ENCODE results near the gene EMC10. TPM values are rescaled to one million over a fixed set of nuclear protein-coding genes. Genes with fewer than 3 reads are reported as not detected.
"Not testable (repeated sequence)": the region's sequence is repeated elsewhere in the genome, so short reads cannot be mapped to it uniquely, and the experiment has no call there.

Gene EMC10
- polyA plus RNA-seq, 3 donors from 2014 or later = 6.9 to 13.3 (median 9.5) TPM

GRCh38 chr19:50437862-50438449 is 38.4 kb upstream of the EMC10 start:
- Mint-ChIP-seq H3K4me1 (no peaks in the 10 kb centered on the region), H3K27me3 (ENCODE audit: low read depth in 3 of 3) (peaks cover 4 to 12% (median 7%) of the 10 kb centered on the region in 3 donors), H3K36me3 (no peaks in the 10 kb centered on the region), H3K27ac (no peak overlapping the region), H3K9me3 (no peaks in the 10 kb centered on the region), H3K4me3 (no peak overlapping the region)
- DNase-seq = no peak

DNA sequence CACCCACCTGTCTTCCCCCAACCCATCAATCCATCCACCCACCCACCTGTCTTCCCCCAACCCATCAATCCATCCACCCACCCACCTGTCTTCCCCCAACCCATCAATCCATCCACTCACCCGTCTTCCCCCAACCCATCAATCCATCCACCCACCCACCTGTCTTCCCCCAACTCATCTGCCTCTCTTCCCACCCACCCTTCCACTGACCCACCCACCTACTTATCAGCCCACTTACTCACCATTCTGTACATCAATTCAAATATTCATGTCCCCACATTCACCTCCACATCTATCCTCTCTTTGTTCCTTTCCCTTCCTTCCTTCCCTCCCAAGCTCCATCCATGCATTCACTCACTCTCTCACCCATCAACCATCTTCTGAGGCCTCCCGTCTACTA is 37.2 kb upstream of the EMC10 start:
- not testable (repeated sequence) for H3K4me3 Mint-ChIP-seq, H3K4me1 Mint-ChIP-seq, DNase-seq, H3K9me3 Mint-ChIP-seq, H3K36me3 Mint-ChIP-seq, H3K27ac Mint-ChIP-seq
- H3K27me3 Mint-ChIP-seq (ENCODE audit: low read depth in 3 of 3) = peaks cover 4 to 10% (median 6%) of the 10 kb centered on the region in 3 donors

DNA sequence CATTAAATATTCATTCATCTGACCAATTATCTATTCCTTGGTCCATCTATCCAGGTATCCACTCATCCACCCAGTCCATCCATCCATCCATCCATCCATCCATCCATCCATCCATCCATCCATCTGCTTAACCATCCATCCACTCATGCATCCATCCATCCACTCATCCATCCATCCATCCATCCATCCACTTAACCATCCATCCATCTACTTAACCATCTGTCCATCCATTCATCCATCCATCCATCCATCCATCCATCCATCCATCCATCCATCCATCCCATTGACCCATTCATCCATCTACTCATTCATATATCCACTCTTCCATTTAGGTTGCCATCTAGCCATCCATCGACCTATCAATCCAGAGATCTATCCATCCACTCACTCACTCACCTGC is 32.2 kb upstream of the EMC10 start:
- DNase-seq = no peak
- no peaks in the 10 kb centered on the region for H3K9me3 Mint-ChIP-seq
- H3K4me1 Mint-ChIP-seq = no peaks in the 10 kb centered on the region
- H3K36me3 Mint-ChIP-seq = no peaks in the 10 kb centered on the region
- peaks cover 5 to 12% (median 7%) of the 10 kb centered on the region in 3 donors for H3K27me3 Mint-ChIP-seq (ENCODE audit: low read depth in 3 of 3)
- no peak overlapping the region for H3K27ac Mint-ChIP-seq
- H3K4me3 Mint-ChIP-seq = no peak overlapping the region

DNA sequence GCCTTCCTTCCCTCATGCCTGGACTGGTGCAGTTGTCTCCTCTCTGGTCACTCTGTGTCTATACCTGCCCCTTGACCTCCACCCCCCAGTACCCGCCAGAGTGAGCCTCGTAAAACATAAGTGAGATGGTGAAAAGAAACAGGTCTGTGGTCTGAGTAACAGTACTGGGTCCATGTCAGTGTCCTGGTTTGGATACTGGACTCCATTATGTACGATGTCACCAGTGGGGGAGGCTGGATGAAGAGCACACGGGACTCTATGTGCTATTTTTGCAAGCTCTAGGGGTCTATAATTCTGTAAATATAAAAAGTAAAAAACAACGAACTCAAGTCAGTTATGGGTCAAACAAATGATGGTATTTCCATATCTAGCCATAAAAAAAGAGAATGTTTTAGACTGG is 29.3 kb upstream of the EMC10 start:
- H3K27me3 Mint-ChIP-seq (ENCODE audit: low read depth in 3 of 3) = peaks cover 5 to 12% (median 5%) of the 10 kb centered on the region in 3 donors
- no peaks in the 10 kb centered on the region for H3K4me1 Mint-ChIP-seq
- no peak overlapping the region for H3K4me3 Mint-ChIP-seq
- no peak for DNase-seq
- H3K36me3 Mint-ChIP-seq = no peaks in the 10 kb centered on the region
- no peak overlapping the region for H3K27ac Mint-ChIP-seq
- no peaks in the 10 kb centered on the region for H3K9me3 Mint-ChIP-seq

DNA sequence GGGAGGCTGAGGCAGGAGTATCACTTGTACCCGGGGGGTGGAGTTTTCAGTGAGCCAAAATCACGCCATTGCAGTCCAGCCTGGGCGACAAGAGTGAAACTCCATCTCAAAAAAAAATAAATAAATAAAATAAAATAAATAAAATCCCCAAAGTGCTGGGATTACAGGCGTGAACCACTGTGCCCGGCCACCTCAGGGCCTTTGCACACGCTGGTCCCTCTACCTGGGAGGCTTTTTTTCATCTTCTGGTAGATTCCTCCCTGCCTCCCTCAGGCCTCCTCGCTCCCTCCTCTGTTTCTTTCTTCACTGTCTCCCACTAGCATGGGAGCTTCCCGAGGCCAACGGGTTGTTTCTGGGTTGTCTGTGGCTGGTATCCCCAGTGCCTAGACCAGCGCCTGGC is 28.6 kb upstream of the EMC10 start:
- Mint-ChIP-seq H3K27me3 (ENCODE audit: low read depth in 3 of 3) (peaks cover 5 to 15% (median 5%) of the 10 kb centered on the region in 3 donors), H3K4me3 (no peak overlapping the region), H3K4me1 (no peaks in the 10 kb centered on the region), H3K36me3 (no peaks in the 10 kb centered on the region), H3K27ac (no peak overlapping the region), H3K9me3 (no peaks in the 10 kb centered on the region)
- DNase-seq = no peak

DNA sequence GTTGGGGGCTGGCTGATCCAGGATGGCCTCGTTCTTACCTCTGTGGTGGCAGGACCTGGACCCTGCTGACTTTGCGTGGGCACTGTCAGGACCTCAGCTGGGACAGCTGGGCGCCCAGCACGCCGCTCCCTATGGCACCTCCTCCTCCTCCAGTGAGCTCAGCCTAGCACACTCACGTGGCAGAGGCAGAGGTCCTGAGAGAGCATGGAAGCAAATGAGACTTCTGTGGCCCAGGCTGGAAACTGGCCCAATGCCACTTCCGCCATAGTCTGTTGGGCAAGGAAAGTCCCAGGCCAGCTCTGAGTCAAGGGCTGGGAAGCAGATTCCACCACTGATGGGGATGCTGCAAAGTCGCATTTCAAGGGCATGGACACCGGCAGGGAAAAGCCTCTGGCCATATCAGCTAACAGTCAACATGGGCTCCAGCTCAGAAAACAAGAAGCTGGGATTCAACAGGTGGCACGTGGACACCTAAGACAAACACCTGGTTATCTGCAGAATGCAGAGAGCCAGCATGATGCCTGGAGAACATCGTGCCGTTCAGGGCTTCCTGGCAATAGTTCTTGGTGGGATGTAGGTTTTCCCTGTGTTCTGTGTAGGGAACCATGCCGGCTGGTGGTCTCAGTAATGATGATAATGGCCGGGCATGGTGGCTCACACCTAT is 26.9 kb upstream of the EMC10 start:
- no peaks in the 10 kb centered on the region for H3K4me1 Mint-ChIP-seq
- H3K36me3 Mint-ChIP-seq = no peaks in the 10 kb centered on the region
- DNase-seq = no peak
- peaks cover 5 to 15% (median 5%) of the 10 kb centered on the region in 3 donors for H3K27me3 Mint-ChIP-seq (ENCODE audit: low read depth in 3 of 3)
- no peaks in the 10 kb centered on the region for H3K9me3 Mint-ChIP-seq
- H3K27ac Mint-ChIP-seq = no peak overlapping the region
- no peak overlapping the region for H3K4me3 Mint-ChIP-seq

DNA sequence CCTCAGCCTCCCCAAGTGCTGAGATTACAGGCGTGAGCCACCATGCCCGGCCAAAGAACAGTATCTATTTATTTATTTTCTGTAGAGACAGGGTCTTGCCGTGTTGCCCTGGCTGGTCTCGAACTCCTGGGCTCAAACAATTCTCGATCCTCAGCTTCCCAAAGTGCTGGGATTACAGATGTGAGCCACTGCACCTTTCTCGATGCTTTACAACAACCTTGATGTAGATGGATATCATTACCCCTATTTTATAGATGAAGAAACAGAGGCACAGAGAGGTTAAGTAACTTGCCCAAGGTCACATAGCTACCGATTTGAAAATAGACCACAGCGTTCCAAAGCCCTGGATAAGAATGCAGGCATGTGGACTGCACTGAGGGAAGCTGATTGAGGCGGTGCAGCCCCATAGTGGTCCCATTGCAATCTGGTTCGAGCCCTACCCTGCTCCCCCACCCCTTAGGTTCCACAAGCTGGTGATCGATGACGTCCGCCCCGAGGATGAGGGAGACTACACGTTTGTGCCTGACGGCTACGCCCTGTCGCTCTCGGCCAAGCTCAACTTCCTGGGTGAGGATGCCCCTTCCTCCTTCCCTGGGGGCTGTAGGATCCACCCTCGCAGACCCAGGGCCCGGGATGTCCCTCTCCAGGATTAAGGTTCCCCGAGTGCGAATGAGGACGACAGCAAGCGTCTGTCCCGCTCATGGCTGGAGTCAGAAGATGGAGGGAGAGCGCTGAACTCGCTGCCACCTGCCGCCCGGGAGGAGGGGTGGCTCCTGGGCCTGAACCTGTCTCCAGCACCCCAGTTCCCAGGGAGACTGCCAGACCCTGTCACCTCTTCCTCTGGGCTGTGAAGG is 25.7 kb upstream of the EMC10 start:
- H3K9me3 Mint-ChIP-seq = no peaks in the 10 kb centered on the region
- no peak overlapping the region for H3K27ac Mint-ChIP-seq
- H3K4me1 Mint-ChIP-seq = no peaks in the 10 kb centered on the region
- no peaks in the 10 kb centered on the region for H3K36me3 Mint-ChIP-seq
- no peak overlapping the region for H3K4me3 Mint-ChIP-seq
- peaks cover 5 to 13% (median 7%) of the 10 kb centered on the region in 3 donors for H3K27me3 Mint-ChIP-seq (ENCODE audit: low read depth in 3 of 3)
- DNase-seq = no peak

DNA sequence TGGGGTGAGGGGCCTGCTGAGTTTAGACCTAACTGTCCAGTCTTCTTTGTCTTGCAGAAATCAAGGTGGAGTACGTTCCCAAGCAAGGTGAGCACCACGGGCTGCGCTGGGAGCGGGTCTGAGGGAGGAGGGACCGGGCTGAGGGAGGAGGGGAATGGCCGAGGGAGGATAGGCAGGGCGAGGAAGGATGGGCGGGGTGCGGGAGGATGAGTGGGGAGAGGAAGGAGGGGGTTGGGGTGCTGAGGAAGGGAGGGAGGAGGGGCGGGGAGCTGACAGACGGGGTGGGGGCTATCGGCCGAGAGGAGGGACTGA is 25.1 kb upstream of the EMC10 start:
- Mint-ChIP-seq H3K4me1 (no peaks in the 10 kb centered on the region), H3K9me3 (no peaks in the 10 kb centered on the region), H3K4me3 (no peak overlapping the region), H3K36me3 (no peaks in the 10 kb centered on the region), H3K27ac (no peak overlapping the region), H3K27me3 (ENCODE audit: low read depth in 3 of 3) (peaks cover 5 to 13% (median 9%) of the 10 kb centered on the region in 3 donors)
- no peak for DNase-seq

- Mint-ChIP-seq H3K4me1 (no peaks in the 10 kb centered on the region), H3K27me3 (ENCODE audit: low read depth in 3 of 3) (peaks cover 4 to 13% (median 8%) of the 10 kb centered on the region in 3 donors), H3K27ac (no peak overlapping the region), H3K36me3 (no peaks in the 10 kb centered on the region), H3K9me3 (no peaks in the 10 kb centered on the region), H3K4me3 (no peak overlapping the region)
- no peak for DNase-seq
These were observed 23.1 kb upstream of the EMC10 start for GRCh38 chr19:50453243-50453642.

GRCh38 chr19:50455992-50456391 is 20.3 kb upstream of the EMC10 start:
- Mint-ChIP-seq H3K27ac (no peak overlapping the region), H3K9me3 (no peaks in the 10 kb centered on the region), H3K27me3 (ENCODE audit: low read depth in 3 of 3) (peaks cover 0 to 11% (median 9%) of the 10 kb centered on the region in 3 donors), H3K4me1 (no peaks in the 10 kb centered on the region), H3K4me3 (no peak overlapping the region), H3K36me3 (no peaks in the 10 kb centered on the region)
- no peak for DNase-seq

- DNase-seq = no peak
- Mint-ChIP-seq H3K4me3 (no peak overlapping the region), H3K36me3 (no peaks in the 10 kb centered on the region), H3K9me3 (no peaks in the 10 kb centered on the region), H3K27me3 (ENCODE audit: low read depth in 3 of 3) (peaks cover 0 to 11% (median 7%) of the 10 kb centered on the region in 3 donors), H3K27ac (no peak overlapping the region), H3K4me1 (no peaks in the 10 kb centered on the region)
These were observed 19.0 kb upstream of the EMC10 start for GRCh38 chr19:50457300-50457699.

GRCh38 chr19:50458396-50459066 is 17.8 kb upstream of the EMC10 start:
- Mint-ChIP-seq H3K9me3 (no peaks in the 10 kb centered on the region), H3K4me3 (no peak overlapping the region), H3K4me1 (no peaks in the 10 kb centered on the region), H3K27me3 (ENCODE audit: low read depth in 3 of 3) (peaks cover 0 to 11% (median 10%) of the 10 kb centered on the region in 3 donors), H3K36me3 (no peaks in the 10 kb centered on the region), H3K27ac (no peak overlapping the region)
- DNase-seq = no peak

- Mint-ChIP-seq H3K27ac (no peak overlapping the region), H3K4me1 (no peaks in the 10 kb centered on the region), H3K36me3 (no peaks in the 10 kb centered on the region), H3K27me3 (ENCODE audit: low read depth in 3 of 3) (peaks cover 0 to 11% (median 10%) of the 10 kb centered on the region in 3 donors), H3K9me3 (no peaks in the 10 kb centered on the region), H3K4me3 (no peak overlapping the region)
- no peak for DNase-seq
These were observed 17.2 kb upstream of the EMC10 start for GRCh38 chr19:50459067-50459456.

GRCh38 chr19:50459638-50460037 is 16.7 kb upstream of the EMC10 start:
- Mint-ChIP-seq H3K36me3 (no peaks in the 10 kb centered on the region), H3K4me1 (no peaks in the 10 kb centered on the region), H3K4me3 (no peak overlapping the region), H3K27ac (no peak overlapping the region), H3K9me3 (no peaks in the 10 kb centered on the region), H3K27me3 (ENCODE audit: low read depth in 3 of 3) (peaks cover 0 to 11% (median 9%) of the 10 kb centered on the region in 3 donors)
- DNase-seq = no peak
